Measurements from ENCODE around the gene TPPP2. TPM values are rescaled to one million over a fixed set of nuclear protein-coding genes. Genes with fewer than 3 reads are reported as not detected.

Gene TPPP2
- total and polyA plus RNA-seq, 2 of the 4 experiments (the other 2 are of a cell fraction) = not detected

GRCh38 chr14:20999591-20999990 lies 30.4 kb upstream of the TPPP2 start:
- Histone ChIP-seq H2BK15ac (ENCODE audit: low read depth, low read length) (no peak overlapping the region), H2AFZ (replicated peaks; ENCODE audit: low read length, poor library complexity) (no peak overlapping the region), H3K4me1 (ENCODE audit: control insufficient read depth, insufficient read depth, low read length) (peaks cover 3% of the 10 kb centered on the region), H3K4me2 (ENCODE audit: low read depth, low read length) (no peak overlapping the region), H4K8ac (ENCODE audit: low read depth in 2 of 2, low read length in 2 of 2) (no peak overlapping the region), H3K27me3 (ENCODE audit: control insufficient read depth, insufficient read depth, low read length) (peaks cover 5% of the 10 kb centered on the region), H3K79me1 (ENCODE audit: low read depth in 1 of 2, low read length in 2 of 2) (no peaks in the 10 kb centered on the region), H2BK20ac (ENCODE audit: low read depth, low read length) (no peak overlapping the region), H3K18ac (ENCODE audit: low read depth, low read length) (no peak overlapping the region), H4K5ac (ENCODE audit: low read depth, low read length) (no peak overlapping the region), H3K9ac (ENCODE audit: low read depth, low read length) (no peak overlapping the region), H3K56ac (ENCODE audit: extremely low read depth, insufficient read depth, low read length) (no peak overlapping the region), H2BK120ac (ENCODE audit: low read depth, low read length) (no peak overlapping the region), H4K91ac (ENCODE audit: insufficient read depth, low read depth, low read length) (no peak overlapping the region), H3K9me3 (ENCODE audit: control insufficient read depth, insufficient read depth, low read length) (no peaks in the 10 kb centered on the region), H2AK9ac (replicated peaks; ENCODE audit: low read depth, low read length, poor library complexity) (no peak overlapping the region), H3K27ac (ENCODE audit: insufficient read depth, low read length) (no peak overlapping the region), H2BK5ac (ENCODE audit: low read depth, low read length, poor library complexity, severe bottlenecking) (no peak overlapping the region), H3K4ac (ENCODE audit: low read depth, low read length) (no peak overlapping the region), H2AK5ac (ENCODE audit: low read depth, low read length) (no peak overlapping the region), H3K23ac (ENCODE audit: low read depth, low read length) (no peak overlapping the region), H3K36me3 (ENCODE audit: control insufficient read depth, insufficient read depth, low read length) (peaks cover 18% of the 10 kb centered on the region), H3K4me3 (ENCODE audit: insufficient read depth, low read depth, low read length) (no peak overlapping the region), H4K20me1 (ENCODE audit: insufficient read depth, low read length) (no peaks in the 10 kb centered on the region), H3K9me1 (ENCODE audit: insufficient read depth, low read length) (no peaks in the 10 kb centered on the region), H3K14ac (replicated peaks; ENCODE audit: low read depth, low read length) (no peak overlapping the region)
- WGBS, 2 experiments (ENCODE audit: extremely low coverage in 2 of 2, insufficient read length in 1 of 2) = 88% methylated on average over 2 of the region's 4 CpGs; no CpG with 5 or more reads in 1 of the 2 experiments
- BruUV-seq (replicated peaks) = no TSS peak
- ATAC-seq (ENCODE audit: low read depth) (no peak), DNase-seq (no peak)
- dilution Hi-C loops (cut with HindIII; ENCODE audit: low sequenced_read_pairs, unreplicated experiment) = no loop called here
- ChIA-PET POLR2A (ENCODE audit: unreplicated experiment) (interaction anchor here (1.1 kb wide), 1 partner anchor 105 kb away, joined by 3 read pairs; no protein-coding TSS in a partner anchor), CTCF (interaction anchor here (0.6 to 1.4 kb wide), 3 partner anchors 15 to 349 kb away, joined by 3 to 6 read pairs (median 3); no protein-coding TSS in a partner anchor)
- TF ChIP-seq CHD1 (IDR thresholded peaks at IDR 0.05; ENCODE audit: low read depth, low read length) = no peak
- TF ChIP-seq POLR2A (IDR thresholded peaks at IDR 0.05; ENCODE audit: low read depth, low read length) = no peak
- TF ChIP-seq FOS (IDR thresholded peaks at IDR 0.05; ENCODE audit: low read depth, low read length) = no peak
- TF ChIP-seq, protein P1, sequence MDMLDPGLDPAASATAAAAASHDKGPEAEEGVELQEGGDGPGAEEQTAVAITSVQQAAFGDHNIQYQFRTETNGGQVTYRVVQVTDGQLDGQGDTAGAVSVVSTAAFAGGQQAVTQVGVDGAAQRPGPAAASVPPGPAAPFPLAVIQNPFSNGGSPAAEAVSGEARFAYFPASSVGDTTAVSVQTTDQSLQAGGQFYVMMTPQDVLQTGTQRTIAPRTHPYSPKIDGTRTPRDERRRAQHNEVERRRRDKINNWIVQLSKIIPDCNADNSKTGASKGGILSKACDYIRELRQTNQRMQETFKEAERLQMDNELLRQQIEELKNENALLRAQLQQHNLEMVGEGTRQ (IDR thresholded peaks at IDR 0.05; ENCODE audit: low read depth, low read length) = no peak
- TF ChIP-seq ELK1 (IDR thresholded peaks at IDR 0.05; ENCODE audit: borderline replicate concordance, low read depth, low read length) = no peak
- no peak for TF ChIP-seq MXI1 (IDR thresholded peaks at IDR 0.05; ENCODE audit: borderline replicate concordance, low read depth, low read length)
- no peak for TF ChIP-seq RCOR1 (IDR thresholded peaks at IDR 0.05; ENCODE audit: insufficient replicate concordance, low read length)
- no peak for TF ChIP-seq MAZ (IDR thresholded peaks at IDR 0.05; ENCODE audit: borderline replicate concordance, low read depth, low read length)
- no peak for TF ChIP-seq NFE2L2 (IDR thresholded peaks at IDR 0.05; ENCODE audit: low read depth, low read length)
- no peak for TF ChIP-seq RFX5 (IDR thresholded peaks at IDR 0.05; ENCODE audit: low read depth, low read length)
- TF ChIP-seq CTCF (conservative IDR thresholded peaks at IDR 0.05; ENCODE audit: low read depth, low read length) = no peak
- TF ChIP-seq SMC3 (IDR thresholded peaks at IDR 0.05; ENCODE audit: low read depth, low read length) = no peak
- TF ChIP-seq CEBPB (IDR thresholded peaks at IDR 0.05; ENCODE audit: low read depth, low read length) = no peak
- no peak for TF ChIP-seq MAFK (IDR thresholded peaks at IDR 0.05; ENCODE audit: low read depth, low read length)
- TF ChIP-seq BHLHE40 (IDR thresholded peaks at IDR 0.05; ENCODE audit: low read depth, low read length) = no peak
- TF ChIP-seq RAD21 (IDR thresholded peaks at IDR 0.05; ENCODE audit: low read length) = no peak
- in situ Hi-C loops (cut with MboI; ENCODE audit: low sequenced_read_pairs) = loop anchor here (25.0 kb wide), 1 partner anchor 662 kb away; the partner anchor contains the start of genes CCNB1IP1 and PARP2
- intact Hi-C loops (cut with micrococcal nuclease) = no loop called here

Measured in IMR-90 (cell line).